Suprapubic skin (tissue), 3 donors: ENCODE data around the gene FNDC1.

Source experiments
- CTCF ChIP-seq, 2 donors: fragments of 200-600 bp in 1 of 2; fragments of 450-650 bp in 1 of 2; sonication (generic) in 1 of 2; IDR thresholded peaks; one replicate each; pipeline ENCODE4 v1.5.1; 2016 to 2019; ENCODE audit warnings: antibody characterized with exemption in 2 of 2, mild to moderate bottlenecking in 1 of 2, moderate library complexity in 1 of 2
- POLR2AphosphoS5 ChIP-seq, 3 donors: sonication (generic); formaldehyde crosslinking; IDR thresholded peaks; one replicate each; pipeline ENCODE4 v1.6.1; 2017; ENCODE audit warnings: antibody characterized with exemption in 3 of 3

GRCh38 chr6:159303159-159303558 is 134.0 kb downstream of the FNDC1 start:
- TF ChIP-seq CTCF (IDR thresholded peaks at IDR 0.05) (no peak), POLR2AphosphoS5 (IDR thresholded peaks at IDR 0.05) (no peak)
